ENCODE data around the gene MAP2K6. TPM values are rescaled to one million over a fixed set of nuclear protein-coding genes. Genes with fewer than 3 reads are reported as not detected.

Gene MAP2K6
- total and polyA plus RNA-seq, 2 of the 8 experiments (the other 6 are each of a cell fraction or from before 2014, with no cell fraction given): 11.0 to 44.1 TPM

GRCh38 chr17:69561462-69561861 is 147.0 kb downstream of the MAP2K6 start:
- ChIA-PET POLR2A (ENCODE audit: partially characterized antibody) (interaction anchor here (1.9 kb wide), 1 partner anchor 10 kb away, joined by 4 read pairs; no protein-coding TSS in a partner anchor), CTCF (ENCODE audit: partially characterized antibody) (interaction anchor here (0.7 to 1.9 kb wide), 4 partner anchors 27 to 990 kb away, joined by 3 to 5 read pairs (median 4); no protein-coding TSS in a partner anchor)
- Histone ChIP-seq H3K79me2 (ENCODE audit: control insufficient read depth in 1 of 2, insufficient read depth in 2 of 2, low read length in 2 of 2) (no peaks in the 10 kb centered on the region), H2BK15ac (ENCODE audit: low read length) (no peak overlapping the region), H3K4me1 (replicated peaks in 1 of 4; ENCODE audit: control insufficient read depth in 3 of 4, insufficient read depth in 4 of 4, low read length in 3 of 4) (no peaks in the 10 kb centered on the region), H3K9ac (replicated peaks in 1 of 4; ENCODE audit: extremely low read depth in 1 of 4, low read depth in 3 of 4, low read length in 3 of 4) (no peak overlapping the region), H2AK5ac (ENCODE audit: low read depth, low read length) (no peak overlapping the region), H3K9me3 (ENCODE audit: insufficient read depth in 2 of 2, low read depth in 1 of 2, low read length in 1 of 2) (no peaks in the 10 kb centered on the region), H4K8ac (ENCODE audit: extremely low read depth, insufficient read depth, low read length) (no peak overlapping the region), H2AFZ (ENCODE audit: low read length) (no peak overlapping the region), H3K27me3 (replicated peaks in 1 of 4; ENCODE audit: control insufficient read depth in 3 of 4, extremely low read depth in 1 of 4, insufficient read depth in 3 of 4, low read length in 3 of 4) (no peaks in the 10 kb centered on the region), H2BK5ac (ENCODE audit: low read depth, low read length) (no peak overlapping the region), H4K20me1 (replicated peaks in 1 of 2; ENCODE audit: control insufficient read depth in 1 of 2, insufficient read depth in 2 of 2, low read length in 2 of 2) (no peaks in the 10 kb centered on the region), H2BK20ac (ENCODE audit: low read length) (no peak overlapping the region), H3K56ac (replicated peaks; ENCODE audit: insufficient read length, low read depth, low read length) (no peak overlapping the region), H3K14ac (ENCODE audit: insufficient read length) (no peak overlapping the region), H3K36me3 (ENCODE audit: control insufficient read depth in 2 of 4, insufficient read depth in 4 of 4, low read length in 3 of 4) (no peaks in the 10 kb centered on the region), H2BK12ac (ENCODE audit: low read depth, low read length) (no peak overlapping the region), H3K27ac (ENCODE audit: low read depth, low read length) (no peak overlapping the region), H3K4me2 (ENCODE audit: insufficient read depth in 1 of 2, low read depth in 2 of 2, low read length in 2 of 2) (no peak overlapping the region), H3K18ac (ENCODE audit: extremely low read depth, low read length) (no peak overlapping the region), H3K79me1 (ENCODE audit: low read depth, low read length) (no peaks in the 10 kb centered on the region), H4K5ac (ENCODE audit: insufficient read length, low read depth, low read length) (no peak overlapping the region), H3K23ac (ENCODE audit: insufficient read length) (no peak overlapping the region), H3K23me2 (ENCODE audit: low read depth, low read length) (no peaks in the 10 kb centered on the region), H4K91ac (replicated peaks; ENCODE audit: insufficient read length, low read length) (no peak overlapping the region), H3K4ac (replicated peaks; ENCODE audit: insufficient read length, low read depth, low read length) (no peak overlapping the region), H2BK120ac (replicated peaks; ENCODE audit: low read depth, low read length) (no peak overlapping the region), H3K4me3 (ENCODE audit: extremely low read depth in 1 of 4, insufficient read depth in 2 of 4, low read depth in 3 of 4, low read length in 4 of 4) (no peak overlapping the region)
- WGBS, 2 experiments (ENCODE audit: extremely low coverage in 1 of 2, insufficient coverage in 1 of 2, insufficient read length in 1 of 2, insufficient replicate concordance in 2 of 2, low coverage in 1 of 2, low lambda C conversion rate in 2 of 2, missing lambda C conversion rate in 1 of 2): 75% methylated on average over 3 of the region's 3 CpGs; no CpG with 5 or more reads in 1 of the 2 experiments
- FAIRE-seq (no peak), DNase-seq (ENCODE audit: low read depth in 1 of 2, low spot score in 2 of 2) (no peak)

Measured in H1 (cell line).